H4 (cell line): ENCODE measurements around the gene WIPI1. TPM values are rescaled to one million over a fixed set of nuclear protein-coding genes. Genes with fewer than 3 reads are reported as not detected.
A peak's percentile ranks its signal among the peaks of the same experiment; 100 is the strongest.
"Not testable (repeated sequence)": the region's sequence is repeated elsewhere in the genome, so short reads cannot be mapped to it uniquely, and the experiment has no call there.

Experiments
- DNase-seq: peaks from one replicate; pipeline ENCODE4 v3.0.0-alpha.2; 2015; ENCODE audit warnings: low spot score
- total RNA-seq: library from RNA; depleted of rRNA; stranded (reverse); fragments of >200 nt; shearing (Covaris generic); gene quantifications from 2 replicates; pipeline ENCODE4 v1.2.3, GENCODE V29; 2014; rRNA removed

The WIPI1 gene
- total RNA-seq, 1 experiment from 2014 or later, result 66.0 TPM

- DNase-seq, result no peak
Observed at GRCh38 chr17:68385490-68386215, 71.6 kb downstream of the WIPI1 start.

- DNase-seq, result no peak
Observed at GRCh38 chr17:68384941-68385340, 72.4 kb downstream of the WIPI1 start.

- DNase-seq, result no peak
Observed at GRCh38 chr17:68384471-68384870, 72.8 kb downstream of the WIPI1 start.

GRCh38 chr17:68383443-68384321, 73.6 kb downstream of the WIPI1 start:
- peak; percentile 95 for DNase-seq

- DNase-seq, result no peak
Observed at GRCh38 chr17:68383120-68383442, 74.2 kb downstream of the WIPI1 start.

GRCh38 chr17:68382582-68383085, 74.7 kb downstream of the WIPI1 start:
- DNase-seq, result no peak

GRCh38 chr17:68381076-68381900, 76.0 kb downstream of the WIPI1 start:
- DNase-seq, result peak; percentile 99

- DNase-seq, result no peak
Observed at GRCh38 chr17:68379692-68380677, 77.3 kb downstream of the WIPI1 start.

GRCh38 chr17:68379177-68379510, 78.2 kb downstream of the WIPI1 start:
- no peak for DNase-seq

GRCh38 chr17:68378268-68379176, 78.8 kb downstream of the WIPI1 start:
- peak; percentile 94 for DNase-seq

GRCh38 chr17:68377771-68378267, 79.5 kb downstream of the WIPI1 start:
- no peak for DNase-seq

GRCh38 chr17:68376178-68376577, 81.1 kb downstream of the WIPI1 start:
- not testable (repeated sequence) for DNase-seq

- no peak for DNase-seq
Observed at GRCh38 chr17:68375566-68375965, 81.7 kb downstream of the WIPI1 start.

Other genes starting within 250 kb of the WIPI1 start
- gene AMZ2, start 209.5 kb downstream of the WIPI1 start, total RNA-seq, result 180 and 190 TPM in 2 replicates
- 1.2 and 2.7 TPM in 2 replicates for gene SLC16A6, start 166.4 kb downstream of the WIPI1 start, total RNA-seq
- gene ARSG, start 166.0 kb downstream of the WIPI1 start, total RNA-seq, result 1.3 and 5.9 TPM in 2 replicates
- 161 and 207 TPM in 2 replicates for gene PRKAR1A, start 54.9 kb upstream of the WIPI1 start, total RNA-seq
- gene FAM20A, start 143.9 kb upstream of the WIPI1 start, total RNA-seq, result not detected in 2 replicates